GM18519 (cell line): ENCODE measurements around the gene CDK5RAP1.
"Not testable (repeated sequence)": the region's sequence is repeated elsewhere in the genome, so short reads cannot be mapped to it uniquely, and the experiment has no call there.

Experiments used
- ATAC-seq: cut with Tn5 transposase; IDR thresholded peaks from one replicate; pipeline ENCODE4 v1.9.1; 2021; ENCODE audit warnings: mild to moderate bottlenecking, moderate library complexity; ENCODE audit not compliant: unreplicated experiment, low FRiP score

Gene CDK5RAP1, protein sequence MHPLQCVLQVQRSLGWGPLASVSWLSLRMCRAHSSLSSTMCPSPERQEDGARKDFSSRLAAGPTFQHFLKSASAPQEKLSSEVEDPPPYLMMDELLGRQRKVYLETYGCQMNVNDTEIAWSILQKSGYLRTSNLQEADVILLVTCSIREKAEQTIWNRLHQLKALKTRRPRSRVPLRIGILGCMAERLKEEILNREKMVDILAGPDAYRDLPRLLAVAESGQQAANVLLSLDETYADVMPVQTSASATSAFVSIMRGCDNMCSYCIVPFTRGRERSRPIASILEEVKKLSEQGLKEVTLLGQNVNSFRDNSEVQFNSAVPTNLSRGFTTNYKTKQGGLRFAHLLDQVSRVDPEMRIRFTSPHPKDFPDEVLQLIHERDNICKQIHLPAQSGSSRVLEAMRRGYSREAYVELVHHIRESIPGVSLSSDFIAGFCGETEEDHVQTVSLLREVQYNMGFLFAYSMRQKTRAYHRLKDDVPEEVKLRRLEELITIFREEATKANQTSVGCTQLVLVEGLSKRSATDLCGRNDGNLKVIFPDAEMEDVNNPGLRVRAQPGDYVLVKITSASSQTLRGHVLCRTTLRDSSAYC

DNA sequence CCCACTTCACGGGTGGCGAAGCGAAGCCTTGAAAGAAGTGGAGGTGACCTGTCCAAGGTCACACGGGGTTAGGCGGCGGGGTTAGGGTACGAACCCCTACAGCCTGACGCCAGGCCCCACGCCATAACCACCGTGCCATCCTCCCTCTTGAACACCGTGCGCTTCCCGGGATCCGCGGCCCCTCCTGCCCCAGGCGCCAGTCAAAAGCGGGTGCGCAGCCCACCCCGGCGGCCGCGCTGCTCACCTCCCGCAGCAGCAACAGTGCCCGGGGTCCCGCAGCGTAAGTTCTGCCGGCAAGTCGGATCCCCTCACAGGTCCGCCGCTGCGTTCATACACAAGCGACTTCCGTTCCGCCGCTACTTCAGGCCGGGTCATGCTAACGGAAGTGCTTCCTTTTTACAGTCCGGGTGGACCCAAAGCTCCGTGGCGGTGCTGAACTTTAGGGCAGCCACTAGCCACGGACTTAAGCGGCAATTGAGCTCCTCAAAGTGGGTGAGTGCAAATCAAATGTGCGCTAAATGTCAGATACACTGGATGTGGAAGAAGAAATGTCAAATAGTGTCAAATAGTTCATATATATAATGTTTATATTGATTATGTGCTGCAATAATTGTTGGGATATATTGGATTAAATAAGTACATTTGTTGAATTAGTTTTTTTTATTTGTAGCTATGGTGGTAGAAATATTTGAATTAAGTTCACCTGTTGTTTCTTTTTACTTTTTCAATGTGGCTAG is at the start of gene CDK5RAP1:
CDK5RAP1 (minus strand) TSS at position 336 of the 737 bp plus-strand sequence. CDS start 4,455 bp downstream, outside the sequence.
- peak; percentile 73 for ATAC-seq

DNA sequence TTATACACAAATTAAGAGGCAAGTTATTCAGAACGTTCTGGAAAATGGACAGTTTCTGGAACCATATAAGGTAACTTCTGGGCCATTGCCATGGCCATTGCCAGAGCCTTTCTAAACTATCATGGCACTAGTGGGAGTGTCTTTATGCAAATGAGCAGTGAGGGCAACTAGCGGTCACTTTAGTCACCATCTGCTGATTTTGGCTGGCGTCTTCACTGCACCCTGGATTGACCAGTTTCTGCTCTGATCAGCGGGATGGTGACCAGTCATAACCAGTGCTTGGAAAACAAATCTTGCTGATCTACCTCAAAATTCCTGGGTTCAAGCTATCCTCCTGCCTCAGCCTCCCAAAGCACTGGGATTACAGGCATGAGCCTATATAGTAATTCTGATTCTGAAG is 49.5 kb upstream of the CDK5RAP1 start:
- ATAC-seq, result no peak

DNA sequence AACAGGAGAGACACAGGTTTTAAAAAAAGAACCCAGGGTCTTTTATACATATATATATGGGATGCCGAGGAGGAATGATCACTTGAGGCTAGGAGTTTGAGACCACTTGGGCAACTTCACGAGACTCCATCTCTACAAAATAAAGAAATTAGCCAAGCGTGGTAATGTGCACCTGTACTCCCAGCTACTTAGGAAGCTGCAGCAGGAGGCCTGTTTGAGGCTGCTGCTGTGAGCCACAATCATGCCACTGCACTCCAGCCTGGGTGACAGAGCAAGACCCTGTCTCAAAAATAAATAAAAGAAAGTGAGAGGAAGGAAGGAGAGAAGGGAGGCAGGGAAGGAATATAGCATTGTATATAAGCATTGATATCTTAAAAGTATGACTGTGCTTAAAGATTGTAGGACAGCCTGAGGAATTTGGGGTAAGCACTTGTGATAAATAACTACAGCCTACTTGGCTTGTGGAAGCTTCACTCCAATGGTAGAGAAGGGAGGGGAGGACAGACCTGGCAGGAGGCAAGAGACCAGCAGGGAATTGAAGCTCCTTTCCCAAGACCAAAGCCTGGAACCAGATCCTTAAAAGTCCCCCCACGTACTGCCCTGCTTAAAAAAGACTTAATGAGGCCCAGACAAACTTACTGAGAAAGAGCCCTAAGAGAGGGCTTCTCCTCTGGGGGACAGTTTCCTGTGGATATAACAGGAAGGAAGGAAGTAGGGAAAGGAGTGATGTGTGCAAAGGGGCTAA is 44.7 kb upstream of the CDK5RAP1 start:
- ATAC-seq, result no peak

DNA sequence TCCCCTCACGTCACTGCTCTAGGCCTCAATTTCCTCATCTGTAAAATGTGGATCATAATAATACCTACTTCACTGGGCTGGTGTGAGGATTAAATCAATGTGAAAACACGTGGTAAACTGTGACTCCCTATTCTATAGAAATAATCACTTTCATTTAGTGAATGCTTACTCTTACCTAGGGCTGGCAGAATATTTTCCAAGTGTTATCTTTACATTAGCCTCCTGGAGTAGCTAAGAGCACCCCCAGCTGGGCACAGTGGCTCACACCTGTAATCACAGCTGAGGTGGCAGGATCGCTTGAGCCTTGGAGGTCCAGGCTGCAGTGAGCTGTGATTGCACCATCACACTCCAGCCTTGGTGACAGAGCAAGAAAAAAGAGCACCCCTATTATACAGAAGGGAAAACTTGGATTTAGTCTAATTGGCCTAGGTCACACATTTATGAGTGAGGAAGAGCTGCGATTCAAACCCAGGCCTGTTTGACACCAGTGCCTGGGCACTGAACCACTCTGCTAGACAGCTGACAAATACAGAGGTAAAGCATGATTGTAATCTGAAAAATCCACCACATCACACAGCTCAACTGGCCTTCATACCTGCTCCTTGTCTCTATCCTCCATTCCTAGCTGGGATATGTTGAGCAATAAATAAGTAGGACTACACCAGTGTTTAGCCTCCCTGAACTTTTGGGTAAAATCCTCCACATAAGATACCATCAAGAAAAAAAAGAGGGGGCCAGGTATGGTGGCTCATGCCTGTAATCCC is 43.7 kb upstream of the CDK5RAP1 start:
- no peak for ATAC-seq

DNA sequence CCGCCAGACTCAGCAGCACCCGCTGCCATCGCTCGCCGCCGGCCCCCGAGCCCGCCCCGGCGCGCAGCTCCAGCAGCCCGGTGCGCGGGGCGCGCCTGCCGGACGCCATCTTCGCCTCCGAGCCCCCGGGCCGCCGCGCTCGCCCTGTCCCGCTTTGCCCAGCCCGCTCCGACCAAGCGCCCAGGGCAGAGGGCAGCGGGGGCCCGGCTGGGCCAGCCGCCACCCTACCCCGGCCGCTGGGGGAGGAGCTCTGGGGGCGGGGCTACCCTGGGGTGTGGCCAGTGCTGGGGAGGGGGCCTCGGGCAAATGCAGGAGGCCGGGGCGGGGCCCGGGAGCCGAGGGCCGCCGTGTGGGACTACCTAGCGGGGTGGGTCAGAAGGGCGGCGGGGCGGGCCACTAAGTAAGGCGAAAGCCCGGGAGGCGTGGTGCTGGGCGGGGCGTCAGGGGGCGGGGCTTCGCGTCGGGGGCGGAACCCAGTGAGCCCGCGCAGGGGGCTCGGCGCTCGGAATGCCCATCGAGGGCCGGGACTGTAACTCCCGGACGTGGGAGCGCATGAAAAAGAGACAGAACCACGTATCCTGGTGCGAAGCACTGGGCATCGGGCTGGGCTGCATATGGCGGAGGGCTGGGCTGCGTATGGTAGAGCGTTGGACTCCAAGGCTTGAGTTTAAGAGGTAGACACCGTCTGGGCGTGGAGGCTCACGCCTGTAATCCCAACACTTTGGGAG is 42.4 kb upstream of the CDK5RAP1 start, which contains the start of gene SNTA1:
SNTA1 (minus strand) TSS at position 252 of the 728 bp plus-strand sequence; CDS start at position 109, 143 bp downstream.
- ATAC-seq, result no peak

DNA sequence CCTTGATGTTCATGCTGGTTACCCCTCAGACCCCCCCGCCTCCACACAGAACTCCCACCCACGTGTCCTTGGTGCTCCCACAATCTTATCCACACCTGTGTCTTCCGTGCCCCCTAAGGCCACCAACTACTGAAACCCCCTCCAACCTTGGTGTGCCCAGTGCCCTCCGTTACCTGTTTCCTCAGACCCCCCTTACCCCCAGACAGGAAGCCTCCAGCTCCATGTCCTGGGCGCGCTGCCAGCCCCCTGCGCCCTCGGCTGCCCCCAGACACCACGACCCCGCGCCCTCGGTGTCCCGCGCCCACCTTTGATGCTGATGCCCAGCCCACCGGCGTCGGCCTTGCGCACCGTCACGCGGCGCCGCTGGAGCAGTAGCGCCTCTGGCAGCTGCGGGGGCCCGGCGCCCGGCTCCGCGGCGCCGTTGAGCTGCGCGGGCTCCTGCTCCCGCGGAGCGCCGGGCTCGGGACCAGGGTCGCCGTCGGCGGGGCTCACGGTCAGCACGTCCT is 41.7 kb upstream of the CDK5RAP1 start:
- no peak for ATAC-seq

DNA sequence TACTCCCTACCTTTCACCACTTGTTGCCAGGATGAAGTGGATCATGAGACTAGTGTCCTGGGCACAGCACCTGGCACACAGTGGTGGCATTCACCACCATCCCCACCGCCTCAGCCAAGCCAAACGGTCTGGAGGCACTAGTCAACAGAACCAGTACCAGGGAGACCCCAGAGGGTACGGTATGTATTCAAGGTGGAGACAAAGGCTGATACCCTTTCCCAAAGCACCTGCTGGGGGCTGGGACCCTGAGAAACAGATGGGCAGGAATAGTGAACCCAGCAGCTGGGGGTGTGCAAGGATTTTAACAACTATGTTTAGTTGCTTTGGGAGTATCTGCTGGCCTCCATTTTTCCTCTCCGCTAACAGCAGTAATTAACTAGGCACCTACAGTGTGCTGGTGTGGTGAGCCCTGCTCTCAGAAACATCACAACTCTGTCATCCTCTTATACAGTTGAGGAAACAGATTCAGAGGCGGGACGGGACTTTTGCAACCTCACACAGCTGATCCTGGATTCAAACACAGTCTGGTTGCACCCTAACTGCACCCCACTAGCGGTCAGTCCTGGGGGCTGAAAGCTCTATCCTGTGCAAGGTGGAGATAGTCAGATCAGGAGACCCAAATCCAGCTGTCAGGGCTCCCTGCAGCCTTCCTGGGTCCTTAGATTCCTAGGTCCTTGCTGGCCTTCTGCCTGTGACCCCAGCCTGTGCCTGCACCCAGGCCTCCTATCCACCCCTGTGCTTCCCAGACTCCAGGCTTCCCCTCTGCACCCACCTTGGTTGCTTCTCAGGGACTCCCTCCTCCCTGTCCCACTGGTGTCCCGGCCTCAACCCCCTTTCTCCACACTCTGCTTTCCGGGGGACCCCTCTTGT is 41.1 kb upstream of the CDK5RAP1 start:
- ATAC-seq, result no peak

DNA sequence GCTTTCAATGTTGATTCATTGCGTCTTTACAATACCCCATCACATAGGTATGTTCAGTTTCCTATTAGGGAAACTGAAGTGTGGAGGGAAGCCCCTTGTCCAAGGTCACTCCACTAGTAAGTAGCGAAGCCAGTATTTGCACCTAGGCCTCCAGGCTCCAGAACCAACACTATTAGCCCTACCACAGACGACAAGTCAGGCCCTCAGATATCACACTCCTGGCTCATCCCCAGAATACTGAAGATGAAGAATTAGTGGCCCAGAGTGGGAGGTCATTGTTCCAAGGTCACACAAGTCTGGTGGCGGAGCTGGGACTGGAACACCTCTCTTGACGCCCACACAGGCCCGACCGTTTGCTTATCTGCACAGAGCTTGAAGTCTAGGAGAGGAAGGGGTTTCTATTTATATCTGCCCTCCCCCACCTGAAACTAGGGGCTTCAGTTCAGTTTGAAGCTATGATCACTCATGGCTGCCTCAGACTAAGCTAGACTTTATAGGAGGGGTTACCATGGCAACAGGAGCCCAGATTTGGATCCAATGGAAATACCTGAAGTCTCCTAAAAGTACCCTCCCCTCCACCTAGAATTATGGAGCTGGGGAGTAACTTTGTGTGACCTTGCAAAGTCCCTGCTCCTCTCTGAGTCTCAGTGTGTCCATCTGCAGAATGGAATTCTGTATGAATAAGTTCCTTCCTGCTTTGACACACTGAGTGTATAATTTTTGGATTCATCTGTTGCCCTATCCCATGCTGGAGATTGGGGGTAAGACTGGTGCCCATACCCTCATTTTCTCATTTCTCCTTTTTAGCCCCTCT is 40.0 kb upstream of the CDK5RAP1 start:
- no peak for ATAC-seq

DNA sequence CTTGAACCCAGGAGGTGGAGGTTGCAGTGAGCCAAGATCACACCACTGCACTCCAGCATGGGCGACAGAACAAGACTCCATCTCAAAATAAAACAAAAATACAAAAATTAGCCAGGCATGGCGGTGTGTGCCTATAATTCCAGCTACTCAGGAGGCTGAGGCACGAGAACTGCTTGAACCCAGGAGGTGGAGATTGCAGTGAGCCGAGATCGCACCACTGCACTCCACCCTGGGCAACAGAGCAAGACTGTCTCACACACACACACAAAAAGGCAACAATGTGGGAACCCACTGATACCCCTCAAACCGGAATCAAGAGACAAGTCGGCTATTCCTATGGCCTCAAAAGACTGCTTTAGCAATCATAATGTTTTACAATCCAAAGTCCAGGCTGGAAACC is 39.2 kb upstream of the CDK5RAP1 start:
- not testable (repeated sequence) for ATAC-seq

DNA sequence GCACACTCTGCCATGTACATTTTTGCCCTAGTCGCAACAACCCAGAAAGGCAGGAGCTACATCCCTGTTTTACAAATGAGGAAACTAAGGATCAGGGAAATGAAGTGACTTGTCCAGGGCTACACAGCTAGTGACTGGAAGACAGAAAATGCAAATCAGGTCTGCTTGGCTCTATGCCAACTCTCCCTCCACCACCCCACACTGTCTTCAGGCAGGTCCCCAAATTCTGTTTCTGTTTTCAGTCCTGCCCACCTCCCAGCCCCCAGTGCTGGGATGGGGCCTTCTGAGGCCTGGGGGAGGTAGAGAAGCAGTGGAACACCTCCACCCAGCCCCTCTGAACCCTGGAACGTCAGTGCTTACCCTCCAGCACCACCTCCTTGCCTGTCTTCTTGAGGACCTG is 37.2 kb upstream of the CDK5RAP1 start:
- no peak for ATAC-seq

DNA sequence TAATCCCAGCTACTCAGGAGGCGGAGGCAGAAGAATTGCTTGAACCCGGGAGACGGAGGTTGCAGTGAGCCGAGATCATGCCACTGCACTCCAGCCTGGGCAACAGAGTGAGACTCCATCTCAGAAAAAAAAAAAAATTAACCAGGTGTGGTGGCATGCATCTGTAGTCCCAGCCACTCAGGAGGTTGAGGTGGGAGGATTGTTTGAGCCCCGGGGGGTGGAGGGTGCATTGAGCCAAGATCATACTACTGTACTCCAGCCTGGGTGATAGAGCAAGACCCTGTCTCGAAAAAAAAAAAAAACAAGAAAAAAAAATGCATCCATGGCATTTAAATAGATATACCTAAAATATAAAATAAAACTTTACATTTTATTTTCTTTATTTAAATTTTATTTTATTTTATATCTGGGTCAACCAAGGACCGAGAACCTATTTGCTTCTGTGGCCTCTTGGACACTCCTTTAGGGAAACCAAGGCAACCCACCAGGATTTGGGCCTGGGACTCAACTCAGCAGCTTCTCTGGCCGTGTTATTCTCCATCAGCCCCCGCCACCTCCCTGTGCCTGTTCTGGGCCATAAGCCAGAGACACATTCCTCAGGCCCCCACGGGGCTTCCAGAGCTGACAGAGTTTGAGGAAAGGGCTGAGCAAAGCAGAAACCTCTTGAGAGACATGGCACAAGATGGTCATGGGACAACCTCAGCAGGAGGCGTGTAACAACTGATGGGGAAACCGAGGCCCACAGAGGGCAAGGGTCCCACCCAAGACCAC is 36.0 kb upstream of the CDK5RAP1 start:
- no peak for ATAC-seq

DNA sequence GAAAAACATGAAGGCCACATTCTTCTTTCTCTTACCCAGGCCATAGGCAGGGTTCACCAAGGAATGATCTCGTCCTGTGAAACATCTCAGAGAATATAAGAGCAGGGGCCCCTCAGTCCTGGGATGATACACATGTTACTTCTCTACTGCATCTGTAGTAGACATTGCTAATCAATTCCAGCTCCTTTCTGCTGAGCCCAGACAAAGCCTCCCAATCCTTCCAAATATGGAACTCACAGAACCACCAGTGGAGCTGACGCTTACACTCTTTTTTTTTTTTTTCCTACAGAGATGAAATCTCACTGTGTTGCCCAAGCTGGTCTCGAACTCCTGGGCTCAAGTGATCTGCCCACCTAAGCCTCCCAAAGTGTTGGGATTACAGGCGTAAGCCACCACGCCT is 33.1 kb upstream of the CDK5RAP1 start:
- ATAC-seq, result no peak

DNA sequence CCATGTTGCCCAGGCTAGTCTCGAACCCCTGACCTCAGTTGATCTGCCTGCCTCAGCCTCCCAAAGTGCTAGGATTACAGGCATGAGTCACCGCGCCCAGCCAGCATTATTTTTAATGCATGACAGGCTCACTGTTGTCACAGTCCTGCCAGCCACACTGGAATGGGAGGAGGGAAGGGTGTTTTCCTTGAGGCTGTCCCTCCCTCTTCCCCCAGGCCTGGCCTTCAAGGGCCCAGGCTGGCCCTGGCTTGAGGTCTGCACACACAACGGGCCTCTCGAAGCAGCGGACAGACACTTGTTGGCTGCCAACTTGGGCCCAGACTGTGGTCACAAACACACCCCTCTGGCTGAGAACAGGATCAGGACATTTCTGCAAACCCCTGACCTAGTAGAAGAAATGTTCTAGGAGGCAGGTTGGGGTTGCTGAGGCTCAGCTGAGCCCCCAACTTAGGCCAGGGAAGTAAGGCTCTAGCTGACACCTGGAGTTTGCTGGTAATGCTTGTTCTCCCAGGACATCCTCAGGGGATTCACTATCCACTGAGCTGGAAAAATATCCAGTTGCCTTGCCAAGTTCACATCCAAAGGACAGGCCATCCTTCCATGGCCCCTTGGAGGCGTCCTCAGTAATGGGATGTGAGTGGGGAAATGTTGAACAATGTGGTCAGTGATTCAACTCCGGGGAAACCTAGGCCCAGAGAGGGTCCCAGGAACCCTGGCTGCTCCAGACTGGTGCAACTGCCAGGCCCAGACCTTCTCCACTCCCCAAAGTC is 32.3 kb upstream of the CDK5RAP1 start:
- no peak for ATAC-seq

DNA sequence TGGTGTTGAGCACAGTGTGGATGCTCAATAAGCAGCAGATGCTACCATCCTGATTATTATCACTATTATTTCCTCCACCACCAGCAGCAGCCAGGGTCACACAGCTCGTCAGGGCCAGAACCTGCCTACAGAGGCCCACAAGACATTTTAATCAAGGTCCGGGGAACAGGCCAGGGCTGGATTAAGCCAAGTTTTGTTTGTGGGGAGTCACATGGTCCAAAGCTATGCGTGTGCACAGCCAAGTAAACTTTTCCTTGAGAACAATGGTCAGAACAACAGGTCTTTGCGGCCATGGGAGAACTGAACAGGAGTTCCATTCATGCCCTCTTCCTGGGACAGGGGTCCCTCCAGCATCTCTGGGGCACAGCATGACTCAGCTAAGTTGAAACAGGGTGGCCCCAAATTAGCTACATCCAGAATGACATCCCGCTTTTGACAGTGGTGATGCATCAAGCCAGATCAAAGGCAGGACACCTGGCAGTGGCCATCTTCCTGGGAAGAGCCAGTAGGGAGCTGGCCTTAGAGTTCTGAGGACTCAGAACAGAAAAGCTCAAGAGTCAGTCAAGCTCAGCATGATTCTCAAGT is 30.6 kb upstream of the CDK5RAP1 start:
- no peak for ATAC-seq

DNA sequence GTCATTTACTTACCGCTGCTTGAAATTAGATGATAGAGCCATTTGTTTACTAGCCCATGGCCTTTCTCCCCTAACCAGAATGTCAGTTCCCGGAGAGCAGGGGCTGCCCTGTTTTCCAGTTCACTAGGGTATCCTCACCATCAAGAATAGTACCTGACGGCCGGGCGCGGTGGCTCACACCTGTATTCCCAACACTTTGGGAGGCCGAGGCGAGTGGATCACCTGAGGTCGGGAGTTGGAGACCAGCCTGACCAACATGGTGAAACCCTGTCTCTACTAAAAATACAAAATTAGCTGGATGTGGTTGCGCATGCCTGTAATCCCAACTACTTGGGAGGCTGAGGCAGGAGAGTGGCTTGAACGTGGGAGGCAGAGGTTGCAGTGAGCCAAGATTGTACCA is 22.6 kb upstream of the CDK5RAP1 start:
- ATAC-seq, result not testable (repeated sequence)
